GM10248 (cell line): Measurements from ENCODE around the gene PCDHGC5.

Source experiments
- CTCF ChIA-PET: fragments of 300-600 bp; sonication (Branson Sonifier 250); formaldehyde crosslinking; extraction: SDS; loops from one replicate; lab custom pipeline; 2021; ENCODE audit warnings: antibody characterized with exemption; lab: Yijun Ruan, JAX
- POLR2A ChIA-PET: fragments of 350-650 bp; sonication (Branson Sonifier 250); formaldehyde crosslinking; extraction: SDS; loops from one replicate; lab custom pipeline; 2020; ENCODE audit warnings: antibody characterized with exemption; lab: Yijun Ruan, JAX
- DNase-seq: peaks from one replicate; pipeline ENCODE4 v3.0.0; 2012; ENCODE audit errors: extremely low spot score
- TF ChIP-seq, protein P1 (sequence below): IDR thresholded peaks from 2 replicates; pipeline ENCODE4 v1.5.1; 2012; ENCODE audit warnings: mild to moderate bottlenecking, low read depth; ENCODE audit errors: extremely low read depth, missing control alignments, control extremely low read depth

Gene PCDHGC5

DNA sequence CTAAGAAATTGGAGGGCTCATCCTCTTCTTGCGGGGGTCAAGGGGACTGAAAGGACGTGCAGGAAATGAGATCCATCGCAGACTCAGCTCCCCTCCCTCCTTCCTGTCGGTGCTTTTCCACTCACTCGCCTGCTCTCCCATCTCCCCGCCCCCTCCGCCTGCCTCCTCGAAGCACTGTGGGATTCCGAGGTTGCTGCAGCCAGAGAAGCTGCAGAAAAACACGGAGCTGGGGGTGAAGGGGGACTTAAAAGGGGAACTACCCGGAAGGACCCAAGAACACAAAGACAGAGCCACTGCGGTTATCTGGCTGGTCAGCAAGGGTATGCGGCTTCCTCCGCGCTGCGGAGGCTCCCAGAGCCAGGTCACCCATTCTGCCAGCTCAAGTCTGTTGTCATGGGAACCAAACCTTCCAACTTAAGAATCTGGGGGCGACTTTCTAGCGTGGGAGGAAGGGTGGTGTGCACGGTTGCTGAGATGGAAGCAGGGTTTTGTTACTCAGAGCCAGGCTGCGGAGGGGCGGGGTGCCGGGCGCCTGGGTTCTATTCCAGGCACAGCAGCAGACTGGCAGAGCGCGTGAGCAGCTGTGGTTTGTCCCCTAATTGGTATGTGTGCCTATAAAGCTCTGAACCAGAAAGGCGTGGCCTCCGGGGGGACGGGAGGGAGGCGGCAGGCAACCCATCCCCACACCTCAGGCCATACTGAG, 24.9 kb downstream of the PCDHGC5 start:
- DNase-seq, result peak; percentile 64
- TF ChIP-seq, protein P1, sequence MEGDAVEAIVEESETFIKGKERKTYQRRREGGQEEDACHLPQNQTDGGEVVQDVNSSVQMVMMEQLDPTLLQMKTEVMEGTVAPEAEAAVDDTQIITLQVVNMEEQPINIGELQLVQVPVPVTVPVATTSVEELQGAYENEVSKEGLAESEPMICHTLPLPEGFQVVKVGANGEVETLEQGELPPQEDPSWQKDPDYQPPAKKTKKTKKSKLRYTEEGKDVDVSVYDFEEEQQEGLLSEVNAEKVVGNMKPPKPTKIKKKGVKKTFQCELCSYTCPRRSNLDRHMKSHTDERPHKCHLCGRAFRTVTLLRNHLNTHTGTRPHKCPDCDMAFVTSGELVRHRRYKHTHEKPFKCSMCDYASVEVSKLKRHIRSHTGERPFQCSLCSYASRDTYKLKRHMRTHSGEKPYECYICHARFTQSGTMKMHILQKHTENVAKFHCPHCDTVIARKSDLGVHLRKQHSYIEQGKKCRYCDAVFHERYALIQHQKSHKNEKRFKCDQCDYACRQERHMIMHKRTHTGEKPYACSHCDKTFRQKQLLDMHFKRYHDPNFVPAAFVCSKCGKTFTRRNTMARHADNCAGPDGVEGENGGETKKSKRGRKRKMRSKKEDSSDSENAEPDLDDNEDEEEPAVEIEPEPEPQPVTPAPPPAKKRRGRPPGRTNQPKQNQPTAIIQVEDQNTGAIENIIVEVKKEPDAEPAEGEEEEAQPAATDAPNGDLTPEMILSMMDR, result no peak
- POLR2A ChIA-PET, result no interaction called here
- CTCF ChIA-PET, result interaction anchor here (0.9 to 14.8 kb wide), 27 partner anchors 9 to 455 kb away, joined by 3 to 214 read pairs (median 5); partner anchors contain the start of genes DIAPH1, PCDHGA10, PCDHGA11 and PCDHGA4

DNA sequence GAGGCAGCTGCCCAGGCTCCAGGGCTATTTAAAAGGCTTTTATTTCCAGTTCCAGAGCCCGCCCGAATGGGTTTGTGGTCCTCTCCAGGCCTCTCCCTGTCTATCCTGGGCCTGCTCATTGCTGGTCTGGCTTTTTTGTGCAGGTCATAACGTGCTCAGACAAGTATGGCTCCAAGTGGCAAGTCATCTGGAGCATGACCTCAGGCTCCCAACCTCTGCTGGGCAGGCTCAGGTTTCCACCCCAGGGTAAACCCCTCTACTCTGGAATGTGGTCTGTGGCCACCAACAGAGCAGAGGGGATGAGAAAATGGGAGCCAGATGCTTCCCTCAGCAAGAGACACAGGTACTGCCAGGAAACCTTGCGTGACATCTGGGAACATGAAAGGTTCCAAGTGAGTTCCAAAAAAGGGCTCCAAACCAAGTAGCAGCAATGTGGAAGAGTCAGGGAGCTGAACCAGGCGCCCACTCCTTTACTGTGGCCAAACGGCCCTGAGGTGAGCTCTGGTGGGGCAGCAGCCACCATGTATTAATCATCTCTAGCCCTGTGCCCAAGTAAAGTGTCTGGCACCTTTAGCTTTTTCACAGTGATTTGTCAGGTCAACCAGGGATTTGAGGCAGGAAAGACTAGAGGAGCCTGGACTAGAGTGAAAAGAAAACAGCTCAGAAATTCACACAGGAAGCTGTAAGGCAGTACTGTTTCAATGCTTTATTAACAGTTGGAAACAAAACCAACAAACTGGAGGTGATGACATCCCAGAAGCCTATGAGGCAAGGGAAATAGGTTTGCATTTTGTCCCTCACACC, 25.7 kb downstream of the PCDHGC5 start:
- ChIA-PET CTCF (interaction anchor here (0.6 to 14.8 kb wide), 15 partner anchors 8 to 98 kb away, joined by 3 to 214 read pairs (median 26); partner anchors contain the start of genes PCDHGA10, PCDHGA11, PCDHGA12 and PCDHGB7), POLR2A (no interaction called here)
- TF ChIP-seq, protein P1, result no peak
- no peak for DNase-seq

DNA sequence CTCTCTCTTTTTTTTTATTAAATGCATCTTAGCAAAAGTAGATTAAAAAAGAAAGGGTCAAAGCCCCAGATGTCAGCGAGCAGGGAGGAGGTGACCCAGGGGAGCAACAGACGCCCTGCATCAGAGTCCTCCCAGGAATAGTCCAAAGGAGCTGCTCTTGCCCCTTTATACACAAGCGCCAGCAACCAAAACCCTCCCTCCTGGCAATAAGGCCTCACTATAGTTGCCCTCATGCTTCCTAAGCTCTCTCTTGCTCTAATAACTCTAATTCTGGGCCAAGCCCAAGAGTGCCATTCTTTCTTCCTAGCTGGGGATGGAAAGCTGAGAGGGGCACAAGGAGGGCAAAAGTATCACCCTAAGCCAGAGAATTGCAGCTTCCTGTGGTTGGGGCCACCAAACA, 26.3 kb downstream of the PCDHGC5 start:
- POLR2A ChIA-PET, result no interaction called here
- TF ChIP-seq, protein P1, result no peak
- no peak for DNase-seq
- CTCF ChIA-PET, result interaction anchor here (0.6 to 14.8 kb wide), 13 partner anchors 8 to 194 kb away, joined by 3 to 214 read pairs (median 11); partner anchors contain the start of genes PCDHGA10, PCDHGA11, PCDHGA12 and PCDHGB7

DNA sequence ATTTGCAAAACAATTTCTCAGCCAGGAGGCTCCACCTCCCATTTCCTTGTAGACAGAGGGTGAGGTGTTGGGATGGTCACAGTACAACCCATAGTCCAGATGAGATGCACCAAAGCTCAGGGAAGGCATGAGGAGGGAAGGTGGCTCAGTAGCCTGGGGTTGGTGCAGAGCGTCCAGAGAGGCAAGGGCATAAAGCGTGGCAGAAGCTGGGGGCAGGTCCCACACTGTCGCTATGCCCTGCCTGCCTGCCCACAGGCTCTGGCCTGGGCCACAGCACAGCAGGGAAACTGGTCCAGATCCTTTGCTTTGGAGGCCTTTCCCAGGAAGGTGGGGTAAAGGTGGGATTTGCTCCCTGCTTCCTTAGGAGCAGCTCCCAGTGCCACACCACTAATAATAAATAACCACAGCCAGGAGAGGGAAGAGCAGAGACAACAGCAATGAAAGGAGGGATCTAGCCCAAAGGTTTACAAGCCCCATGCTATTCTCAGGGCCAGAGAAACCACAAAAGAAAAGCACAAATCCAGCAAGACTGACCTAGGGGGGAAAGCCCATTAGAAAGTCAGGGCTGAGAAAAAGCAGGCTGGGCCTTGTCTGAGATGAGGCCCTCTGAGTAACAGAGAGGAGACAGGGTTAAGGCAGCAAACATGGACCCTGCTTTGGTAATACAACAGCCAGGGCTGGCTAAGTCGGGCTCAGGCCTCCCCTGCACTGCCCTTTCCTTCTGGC, 27.2 kb downstream of the PCDHGC5 start:
- no peak for DNase-seq
- CTCF ChIA-PET, result interaction anchor here (0.9 to 14.8 kb wide), 12 partner anchors 7 to 195 kb away, joined by 3 to 214 read pairs (median 8); partner anchors contain the start of genes PCDHGA10, PCDHGA11, PCDHGB7 and TAF7
- TF ChIP-seq, protein P1, result no peak
- POLR2A ChIA-PET, result no interaction called here

DNA sequence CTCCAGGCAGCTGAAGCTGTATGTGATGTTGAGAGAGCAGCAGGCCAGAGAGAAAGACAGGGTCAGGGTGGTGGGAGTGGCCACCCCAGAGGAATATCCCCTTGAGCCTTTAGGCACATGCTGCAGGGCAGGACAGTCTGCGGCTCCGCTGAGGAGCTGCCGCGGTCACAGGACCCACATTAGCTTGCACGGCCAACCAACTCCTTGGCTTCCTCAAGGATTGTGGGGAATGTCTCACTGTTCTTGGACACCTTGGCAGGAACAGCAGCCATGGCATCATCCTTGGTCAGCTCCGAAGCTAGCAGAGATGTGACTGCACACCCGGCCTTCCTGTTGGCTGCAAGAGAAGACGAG, 27.8 kb downstream of the PCDHGC5 start:
- ChIA-PET CTCF (interaction anchor here (1.2 to 14.8 kb wide), 8 partner anchors 6 to 100 kb away, joined by 3 to 214 read pairs (median 10); partner anchors contain the start of genes PCDHGA10, PCDHGA11 and PCDHGB7), POLR2A (no interaction called here)
- no peak for DNase-seq
- TF ChIP-seq, protein P1, result no peak
